NCI-H2196 (cell line): ENCODE results near the gene MYOG.
A peak's percentile ranks its signal among the peaks of the same experiment; 100 is the strongest.

Experiments used
- DNase-seq: peaks from one replicate; lab custom pipeline; 2025; ENCODE audit not compliant: unreplicated experiment; lab: John Stamatoyannopoulos, UW

The MYOG gene

DNA sequence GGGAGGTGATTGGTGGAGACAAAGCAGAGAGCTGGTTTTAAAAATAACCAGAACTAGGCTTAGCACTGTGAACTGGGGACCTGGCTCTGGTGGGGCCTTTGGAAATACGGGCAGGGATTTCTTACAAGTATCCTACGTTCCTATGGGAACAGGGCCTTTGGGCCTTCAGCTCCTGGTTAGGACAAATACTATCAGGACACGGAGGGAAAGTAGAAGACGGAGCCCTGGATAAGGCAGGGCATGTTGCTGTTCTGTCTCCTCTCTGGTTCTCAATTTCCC, 5.3 kb upstream of the MYOG start:
- DNase-seq: no peak

DNA sequence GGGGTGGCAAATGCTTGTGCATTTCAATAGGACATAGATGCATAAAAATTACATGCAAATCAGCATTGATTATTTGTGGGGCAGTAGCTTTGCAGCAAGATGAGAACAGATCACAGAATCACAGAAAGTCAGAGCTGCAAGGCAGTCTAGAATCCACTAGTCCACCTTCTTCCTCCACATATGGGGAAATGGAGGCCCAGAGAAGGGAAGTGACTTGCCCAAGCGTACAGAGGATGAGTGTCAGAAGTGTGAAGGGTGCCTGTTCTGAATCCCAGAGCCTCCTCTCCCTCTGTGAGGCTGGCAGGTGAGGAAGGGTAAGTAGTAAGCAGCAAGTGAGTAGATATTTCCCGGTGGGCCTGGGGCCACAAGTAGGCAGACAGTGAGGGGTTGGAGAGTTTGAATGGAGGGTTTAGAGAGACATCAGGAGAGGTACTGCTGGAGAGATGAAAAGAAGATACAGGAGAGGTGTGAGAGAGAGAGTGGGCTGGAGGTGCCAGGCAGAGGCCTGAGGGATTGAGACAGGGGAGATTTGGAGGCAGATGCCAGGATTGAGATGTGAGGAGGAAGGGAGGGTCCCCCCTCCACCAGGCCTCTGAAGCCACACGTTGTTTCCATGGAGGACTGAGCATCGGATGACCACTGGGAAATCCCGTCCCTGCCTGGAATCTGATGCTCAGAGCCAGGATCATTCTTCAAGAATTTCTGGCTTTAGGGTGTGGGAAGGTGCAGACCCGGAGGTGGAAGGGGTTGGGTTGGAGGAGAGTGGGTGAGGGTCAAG, 4.8 kb upstream of the MYOG start:
- DNase-seq: no peak

GRCh38 chr1:203089651-203090045, 3.8 kb upstream of the MYOG start:
- DNase-seq: no peak

DNA sequence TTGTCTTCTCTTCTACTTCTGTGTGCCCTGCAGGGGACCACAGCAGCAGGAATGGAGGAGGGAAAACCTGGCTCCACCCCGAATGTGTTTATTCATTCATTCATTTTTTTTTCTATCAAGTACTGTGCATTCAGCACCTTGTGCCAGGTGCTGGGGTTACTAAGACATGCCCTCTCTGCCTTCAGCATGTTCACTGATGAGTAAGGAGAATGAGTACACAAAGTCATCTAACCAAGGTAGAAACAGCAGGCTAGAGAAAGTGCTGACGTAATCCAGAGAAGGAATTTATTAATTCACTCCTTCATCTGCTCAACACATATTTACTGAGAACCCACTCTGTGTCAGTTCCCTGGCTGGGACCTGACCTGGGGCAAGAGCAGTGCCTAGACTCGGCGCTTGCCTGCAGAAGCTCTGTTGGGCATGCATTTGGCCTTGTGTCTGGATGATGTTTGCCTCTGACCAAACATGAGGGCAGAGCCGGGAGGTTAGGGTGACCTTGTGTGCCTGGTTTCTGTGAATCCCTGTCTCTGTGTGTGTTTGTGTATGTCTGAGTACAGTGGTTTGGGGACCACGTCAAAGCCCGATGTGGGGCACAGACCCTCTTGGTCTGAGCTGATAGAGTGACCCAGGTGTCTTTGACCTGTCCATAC, 3.3 kb upstream of the MYOG start:
- DNase-seq: no peak

- no peak for DNase-seq
Observed at GRCh38 chr1:203088441-203088840, 2.6 kb upstream of the MYOG start.

- DNase-seq: no peak
Observed at GRCh38 chr1:203086992-203087763, 1.4 kb upstream of the MYOG start.

- DNase-seq: peak; percentile 18
Observed at GRCh38 chr1:203084588-203085527, 954 bp downstream of the MYOG start.

DNA sequence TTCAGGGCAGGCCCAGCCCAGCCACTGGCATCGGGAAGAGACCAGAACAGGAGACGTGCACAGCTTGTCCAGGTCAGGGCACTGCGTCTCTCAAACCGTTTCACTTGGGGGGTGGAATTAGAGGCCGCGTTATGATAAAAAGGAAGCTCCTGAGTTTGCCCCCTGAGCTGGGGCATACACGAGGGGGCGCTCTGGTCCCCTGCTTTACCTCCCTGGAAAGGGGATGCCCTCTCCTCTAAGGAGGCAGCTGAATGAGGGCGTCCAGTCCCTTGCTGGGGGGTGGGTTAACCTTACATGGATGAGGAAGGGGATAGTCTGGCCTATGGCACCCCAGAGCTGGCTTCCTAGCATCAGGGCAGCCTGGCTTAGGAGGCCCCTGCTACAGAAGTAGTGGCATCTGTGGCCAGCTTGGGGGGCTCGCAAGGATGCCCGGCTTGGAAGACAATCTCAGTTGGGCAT, 2.3 kb downstream of the MYOG start:
- no peak for DNase-seq

DNA sequence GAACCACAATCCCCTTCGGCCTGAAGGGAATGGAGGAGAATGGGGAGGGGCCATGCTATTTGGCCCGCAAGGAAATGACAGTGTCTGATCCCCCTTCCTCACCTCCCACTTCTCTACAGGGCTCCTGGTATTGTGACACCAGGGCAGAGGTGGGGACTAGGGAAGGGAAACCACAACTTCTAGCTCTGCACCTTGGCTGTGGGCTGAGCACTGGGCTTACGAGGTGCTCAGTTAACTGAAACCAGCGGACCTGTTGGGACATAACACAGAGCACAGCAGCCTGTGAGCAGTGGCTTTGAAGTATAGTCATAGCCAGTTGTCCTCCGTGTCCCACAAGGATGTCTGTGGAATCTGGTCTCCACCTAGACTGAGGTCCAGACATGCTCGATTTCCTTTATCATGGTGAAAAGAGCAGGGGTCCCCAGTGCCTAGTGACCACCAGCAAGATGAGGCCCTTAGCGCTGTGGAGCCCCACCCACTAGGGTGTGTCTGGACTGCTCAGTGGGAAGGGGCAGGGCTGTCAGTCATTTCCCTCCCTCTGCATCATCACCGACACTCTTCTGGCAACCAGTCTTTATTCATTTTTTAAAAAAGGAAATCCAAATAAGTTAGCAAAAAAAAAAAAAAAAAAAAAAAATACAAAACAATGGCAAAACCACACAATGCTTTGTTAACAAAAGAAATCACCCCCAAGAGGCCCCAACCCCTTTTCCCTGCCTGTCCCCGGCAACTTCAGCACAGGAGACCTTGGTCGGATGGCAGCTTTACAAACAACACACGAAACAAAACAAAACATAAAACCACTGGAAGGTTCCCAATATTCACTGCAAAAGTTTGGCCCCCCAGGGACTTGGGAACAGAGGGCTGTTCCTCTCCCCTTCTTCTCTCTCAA, 3.0 kb downstream of the MYOG start:
- DNase-seq: no peak

- no peak for DNase-seq
Observed at GRCh38 chr1:203082231-203082505, 3.6 kb downstream of the MYOG start.

- DNase-seq: no peak
Observed at GRCh38 chr1:203081465-203082230, 4.2 kb downstream of the MYOG start.

DNA sequence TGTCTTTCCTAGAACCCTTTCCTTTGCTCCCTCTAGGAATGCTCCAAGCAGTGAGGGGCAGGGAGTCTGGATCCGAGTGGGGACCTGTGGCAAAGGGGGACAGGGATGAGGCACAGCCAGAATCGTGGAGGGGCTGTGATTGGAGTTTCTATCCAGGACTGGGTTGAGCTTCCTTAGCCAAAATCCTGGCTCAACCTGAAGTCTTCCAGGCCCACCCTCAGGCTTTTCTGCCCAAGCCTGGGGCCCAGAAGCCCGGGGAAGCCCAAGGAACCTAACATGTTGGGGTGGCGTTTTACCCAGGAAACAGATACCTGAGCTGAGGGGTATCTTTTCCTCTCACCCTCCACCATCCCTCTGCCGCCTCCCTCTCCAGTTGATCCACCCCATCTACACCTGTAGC, 5.4 kb downstream of the MYOG start:
- no peak for DNase-seq

- no peak for DNase-seq
Observed at GRCh38 chr1:203078478-203078877, 7.3 kb downstream of the MYOG start.

GRCh38 chr1:203077956-203078355, 7.9 kb downstream of the MYOG start:
- no peak for DNase-seq

DNA sequence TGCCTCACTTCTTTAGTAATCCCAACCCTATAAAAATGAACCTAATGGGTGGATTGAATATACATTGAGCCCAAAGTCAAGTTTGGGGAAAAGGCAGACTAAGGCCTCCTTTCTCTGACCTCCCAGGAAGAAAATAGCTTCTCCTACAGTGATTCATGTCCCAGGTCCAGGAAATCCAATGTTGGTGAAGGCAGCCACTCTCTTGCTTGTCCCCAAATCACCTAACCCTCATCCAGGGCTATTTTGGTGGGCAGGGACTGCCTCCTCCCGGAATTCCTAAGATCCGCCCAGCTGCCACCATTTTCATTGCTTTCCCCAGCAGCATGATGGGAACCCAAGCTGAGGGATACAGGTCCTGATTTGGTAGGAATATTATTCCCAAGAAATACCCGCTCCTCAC, 8.4 kb downstream of the MYOG start:
- no peak for DNase-seq

GRCh38 chr1:203076031-203076511, 9.7 kb downstream of the MYOG start:
- DNase-seq: no peak

GRCh38 chr1:203075236-203076030, 10.4 kb downstream of the MYOG start:
- no peak for DNase-seq

GRCh38 chr1:203074610-203075009, 11.2 kb downstream of the MYOG start:
- no peak for DNase-seq

DNA sequence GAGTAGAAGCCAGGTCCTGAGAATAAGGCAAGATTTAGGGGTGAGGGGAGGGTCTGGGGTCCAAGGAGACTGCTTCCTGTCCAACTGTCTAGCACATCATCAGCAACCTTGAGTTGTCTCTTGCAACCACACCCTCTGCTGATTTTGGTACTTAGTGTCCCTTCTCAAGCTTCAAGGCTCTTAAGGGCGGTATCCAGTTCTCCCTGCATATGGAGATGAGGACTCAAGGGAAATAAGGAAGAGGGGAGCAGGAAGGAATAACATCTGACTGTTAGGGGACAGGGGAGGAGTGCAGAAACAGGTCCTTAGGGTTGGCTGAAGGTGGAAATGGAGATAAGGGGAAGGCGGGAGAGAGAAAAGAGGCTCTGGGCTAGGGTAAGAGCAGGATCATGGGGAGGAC, 12.3 kb downstream of the MYOG start:
- no peak for DNase-seq
